ENCODE results near the gene CCNI.
A peak's percentile ranks its signal among the peaks of the same experiment; 100 is the strongest.

Gene CCNI

GRCh38 chr4:77002321-77003107, 73.3 kb downstream of the CCNI start:
- DNase-seq (ENCODE audit: low spot score), result no peak

GRCh38 chr4:77001907-77002306, 73.9 kb downstream of the CCNI start:
- peak; percentile 31 for DNase-seq (ENCODE audit: low spot score)

GRCh38 chr4:76998251-76998901, 77.4 kb downstream of the CCNI start:
- DNase-seq (ENCODE audit: low spot score), result no peak

GRCh38 chr4:76997532-76997931, 78.3 kb downstream of the CCNI start:
- no peak for DNase-seq (ENCODE audit: low spot score)

Measured in RKO (cell line).